Measurements from ENCODE around the gene RBM20. TPM values are rescaled to one million over a fixed set of nuclear protein-coding genes. Genes with fewer than 3 reads are reported as not detected.

RBM20 gene
- total and polyA plus RNA-seq, 10 of the 15 experiments (the other 5 are each of a cell fraction or from before 2014, with no cell fraction given), result 0.04 to 0.26 (median 0.15) TPM

DNA sequence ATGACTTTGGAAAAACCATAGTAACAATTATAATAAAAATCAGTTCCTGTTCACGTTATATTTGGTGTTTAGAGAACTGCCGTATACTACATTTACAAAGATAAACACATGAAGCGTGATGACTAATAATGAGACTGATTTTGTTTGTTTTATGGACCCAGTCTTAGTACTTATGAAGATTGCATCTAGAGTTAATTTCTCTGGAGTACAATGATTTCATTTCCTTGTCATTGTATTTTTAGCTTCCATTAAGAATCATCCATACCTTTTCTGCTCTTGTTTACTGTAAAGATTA, 2.9 kb downstream of the RBM20 start:
- WGBS (ENCODE audit: insufficient coverage, insufficient replicate concordance, low lambda C conversion rate, missing lambda C conversion rate), result 49% methylated on average over 3 of the region's 3 CpGs
- ATAC-seq, result no peak
- CTCF ChIA-PET, result interaction anchor here (2.3 kb wide), 1 partner anchor 25 kb away, joined by 7 read pairs; no protein-coding TSS in a partner anchor
- Histone ChIP-seq H3K4me1 (ENCODE audit: control insufficient read depth, insufficient read depth, low read length) (peaks cover 11% of the 10 kb centered on the region), H3K4me2 (ENCODE audit: control insufficient read depth, insufficient read depth) (no peak overlapping the region), H3K27ac (ENCODE audit: control insufficient read depth, insufficient read depth) (no peak overlapping the region), H3K4me3 (no peak overlapping the region), H3K79me2 (ENCODE audit: control insufficient read depth, insufficient read depth, low read length) (no peaks in the 10 kb centered on the region), H4K20me1 (ENCODE audit: control insufficient read depth, insufficient read depth) (no peaks in the 10 kb centered on the region), H3K36me3 (ENCODE audit: control insufficient read depth in 2 of 2, insufficient read depth in 2 of 2, low read length in 1 of 2) (no peaks in the 10 kb centered on the region), H2AFZ (ENCODE audit: control insufficient read depth, low read depth, low read length) (no peak overlapping the region), H3K27me3 (replicated peaks in 1 of 2; ENCODE audit: control insufficient read depth in 2 of 2, insufficient read depth in 2 of 2, low read length in 1 of 2) (peaks cover 10 to 19% of the 10 kb centered on the region in 2 experiments), H3K9me3 (replicated peaks; ENCODE audit: control insufficient read depth, insufficient read depth, low read length) (no peaks in the 10 kb centered on the region), H3K9ac (ENCODE audit: control insufficient read depth, insufficient read depth, low read length) (no peak overlapping the region)
- no peak for FAIRE-seq
- POLR2A ChIA-PET, result no interaction called here
- in situ Hi-C loops (cut with MboI) (no loop called here), intact Hi-C loops (cut with micrococcal nuclease; ENCODE audit: unreplicated experiment) (no loop called here)
- SMC1A ChIA-PET (ENCODE audit: uncharacterized antibody, unreplicated experiment), result interaction anchor here (1.0 to 4.6 kb wide), 4 partner anchors 9 to 39 kb away, joined by 3 to 16 read pairs (median 3); no protein-coding TSS in a partner anchor
- RAD21 ChIA-PET (ENCODE audit: unreplicated experiment), result no interaction called here
- TF ChIP-seq SP1 (IDR thresholded peaks at IDR 0.05; ENCODE audit: low read depth, low read length), result no peak
- TF ChIP-seq POLR2AphosphoS5 (IDR thresholded peaks at IDR 0.05; ENCODE audit: low read length), result no peak
- no peak for TF ChIP-seq BCL11A (IDR thresholded peaks at IDR 0.05; ENCODE audit: low read depth, low read length)
- TF ChIP-seq MYB (IDR thresholded peaks at IDR 0.05; ENCODE audit: borderline replicate concordance, low read depth, low read length), result no peak
- BruUV-seq (replicated peaks), result no TSS peak
- DNase-seq (ENCODE audit: low read depth, low spot score), result no peak

DNA sequence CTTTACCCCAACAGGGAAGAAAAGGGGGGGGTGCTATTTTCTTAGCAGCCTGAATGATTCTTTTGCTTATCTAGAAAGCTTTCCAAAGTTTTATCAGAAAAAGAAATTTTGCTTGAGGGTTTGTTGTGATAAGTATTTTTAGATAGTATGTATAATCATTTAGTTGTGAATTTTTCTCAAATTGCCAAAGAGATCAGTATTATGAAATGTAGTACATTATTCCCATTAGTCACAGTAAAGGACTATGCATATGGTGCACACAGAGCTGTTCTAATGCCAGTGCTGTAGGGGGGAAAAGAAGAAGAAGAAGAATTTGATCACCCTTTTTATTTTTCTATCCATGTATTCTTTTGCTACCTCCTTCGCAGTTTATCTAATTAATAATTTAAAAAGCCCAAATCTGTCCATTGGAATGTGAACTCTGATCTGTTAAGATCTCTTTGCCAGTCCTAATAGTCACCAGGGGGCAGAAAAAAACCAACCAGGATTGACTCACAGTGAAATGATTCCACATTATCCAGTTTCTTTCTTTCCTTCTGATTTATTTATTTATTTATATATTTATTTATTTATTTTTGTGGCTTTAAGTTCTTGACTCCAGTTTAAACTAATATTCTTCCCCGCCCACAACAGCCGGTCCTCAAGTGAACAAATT, 4.7 kb downstream of the RBM20 start:
- intact Hi-C loops (cut with micrococcal nuclease; ENCODE audit: unreplicated experiment), result no loop called here

More for the DNA sequence above, 4.7 kb downstream of the RBM20 start:
- no peak overlapping the region for H2AFZ ChIP-seq (ENCODE audit: control insufficient read depth, low read depth, low read length)
- H3K4me1 ChIP-seq (ENCODE audit: control insufficient read depth, insufficient read depth, low read length), result peaks cover 11% of the 10 kb centered on the region
- H3K79me2 ChIP-seq (ENCODE audit: control insufficient read depth, insufficient read depth, low read length), result no peaks in the 10 kb centered on the region
- 72% methylated on average over 3 of the region's 3 CpGs for WGBS (ENCODE audit: insufficient coverage, insufficient replicate concordance, low lambda C conversion rate, missing lambda C conversion rate)
- no peaks in the 10 kb centered on the region for H3K9me3 ChIP-seq (replicated peaks; ENCODE audit: control insufficient read depth, insufficient read depth, low read length)
- no peak for FAIRE-seq
- no peak for ATAC-seq
- ChIA-PET RAD21 (ENCODE audit: unreplicated experiment) (interaction anchor here (0.9 to 1.2 kb wide), 2 partner anchors 17 to 33 kb away, joined by 3 read pairs; no protein-coding TSS in a partner anchor), SMC1A (ENCODE audit: uncharacterized antibody, unreplicated experiment) (interaction anchor here (0.7 to 4.6 kb wide), 8 partner anchors 8 to 40 kb away, joined by 3 to 16 read pairs (median 5); no protein-coding TSS in a partner anchor), CTCF (interaction anchor here (1.0 to 2.5 kb wide), 7 partner anchors 13 to 338 kb away, joined by 3 to 14 read pairs (median 5); no protein-coding TSS in a partner anchor), POLR2A (interaction anchor here (1.5 kb wide), 1 partner anchor 12 kb away, joined by 3 read pairs; no protein-coding TSS in a partner anchor)
- H3K36me3 ChIP-seq (ENCODE audit: control insufficient read depth in 2 of 2, insufficient read depth in 2 of 2, low read length in 1 of 2), result no peaks in the 10 kb centered on the region
- BruUV-seq (replicated peaks), result no TSS peak
- no peak for DNase-seq (ENCODE audit: low read depth, low spot score)
- H3K27me3 ChIP-seq (replicated peaks in 1 of 2; ENCODE audit: control insufficient read depth in 2 of 2, insufficient read depth in 2 of 2, low read length in 1 of 2), result peaks cover 4 to 9% of the 10 kb centered on the region in 2 experiments
- no peaks in the 10 kb centered on the region for H4K20me1 ChIP-seq (ENCODE audit: control insufficient read depth, insufficient read depth)
- no peak overlapping the region for H3K27ac ChIP-seq (ENCODE audit: control insufficient read depth, insufficient read depth)
- H3K4me2 ChIP-seq (ENCODE audit: control insufficient read depth, insufficient read depth), result no peak overlapping the region
- TF ChIP-seq, protein P1, sequence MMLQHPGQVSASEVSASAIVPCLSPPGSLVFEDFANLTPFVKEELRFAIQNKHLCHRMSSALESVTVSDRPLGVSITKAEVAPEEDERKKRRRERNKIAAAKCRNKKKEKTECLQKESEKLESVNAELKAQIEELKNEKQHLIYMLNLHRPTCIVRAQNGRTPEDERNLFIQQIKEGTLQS (IDR thresholded peaks at IDR 0.05; ENCODE audit: borderline replicate concordance, extremely low read depth, low read depth, low read length), result no peak
- TF ChIP-seq HDAC6 (IDR thresholded peaks at IDR 0.05; ENCODE audit: unreplicated experiment), result no peak
- no peak for TF ChIP-seq DPF2 (IDR thresholded peaks at IDR 0.05)
- no peak for TF ChIP-seq POLR2A (IDR thresholded peaks at IDR 0.05; ENCODE audit: low read depth, low read length)
- no peak for TF ChIP-seq SRF (IDR thresholded peaks at IDR 0.05; ENCODE audit: low read depth in 2 of 2, low read length in 2 of 2)
- TF ChIP-seq YBX1 (IDR thresholded peaks at IDR 0.05), result no peak
- TF ChIP-seq SPI1 (IDR thresholded peaks at IDR 0.05; ENCODE audit: borderline replicate concordance, insufficient read depth, low read depth, low read length), result no peak
- TF ChIP-seq SMARCA5 (IDR thresholded peaks at IDR 0.05), result no peak
- TF ChIP-seq TARDBP (IDR thresholded peaks at IDR 0.05; ENCODE audit: borderline replicate concordance), result no peak
- in situ Hi-C loops (cut with MboI), result no loop called here
- H3K4me3 ChIP-seq, result no peak overlapping the region
- H3K9ac ChIP-seq (ENCODE audit: control insufficient read depth, insufficient read depth, low read length), result no peak overlapping the region

Data from GM12878 (cell line).